Fibroblast of lung (primary cell): Measurements from ENCODE around the gene ESPNL. TPM values are rescaled to one million over a fixed set of nuclear protein-coding genes. Genes with fewer than 3 reads are reported as not detected.

Source experiments
- DNase-seq, 2 donors: peaks; one replicate each; pipeline versions ENCODE4 v3.0.0 to v3.0.0-alpha.2; 2010; ENCODE audit warnings: low read depth in 2 of 2
- H2AFZ ChIP-seq: 2 replicates; pipeline ENCODE4 v1.5.1; 2012; ENCODE audit warnings: low read length, control low read depth, inconsistent platforms
- H3K27ac ChIP-seq: 2 replicates; pipeline ENCODE4 v1.5.1; 2011; ENCODE audit warnings: low read length, control low read depth; ENCODE audit not compliant: insufficient read depth
- H3K27me3 ChIP-seq: 2 replicates; pipeline ENCODE4 v1.5.1; 2011; ENCODE audit warnings: mild to moderate bottlenecking, low read length; ENCODE audit not compliant: control insufficient read depth, insufficient read depth
- H3K36me3 ChIP-seq: 2 replicates; pipeline ENCODE4 v1.5.1; 2011; ENCODE audit warnings: low read length; ENCODE audit not compliant: control insufficient read depth, insufficient read depth
- H3K4me1 ChIP-seq: 2 replicates; pipeline ENCODE4 v1.5.1; 2011; ENCODE audit warnings: low read length; ENCODE audit not compliant: control insufficient read depth, insufficient read depth; ENCODE audit errors: extremely low read depth
- H3K4me2 ChIP-seq: 2 replicates; pipeline ENCODE4 v1.5.1; 2011; ENCODE audit warnings: low read length, control low read depth; ENCODE audit not compliant: insufficient read depth; ENCODE audit errors: extremely low read depth
- H3K4me3 ChIP-seq, 4 experiments: fragments of 200-600 bp in 1 of 4; sonication (generic) in 1 of 4; replicated peaks in 1 of 4; 2 replicates each; pipeline ENCODE4 v1.5.1; 2011 to 2016; ENCODE audit warnings: low read length in 4 of 4, low read depth in 3 of 4, mild to moderate bottlenecking in 3 of 4, control low read depth in 2 of 4, inconsistent platforms in 1 of 4, mixed read lengths in 1 of 4; ENCODE audit not compliant: insufficient read depth in 1 of 4; ENCODE audit errors: control extremely low read depth in 1 of 4
- H3K79me2 ChIP-seq: 2 replicates; pipeline ENCODE4 v1.5.1; 2012; ENCODE audit warnings: mild to moderate bottlenecking, low read length, inconsistent platforms; ENCODE audit not compliant: control insufficient read depth, insufficient read depth
- H3K9ac ChIP-seq: 2 replicates; pipeline ENCODE4 v1.5.1; 2011; ENCODE audit warnings: mild to moderate bottlenecking, low read length, control low read depth; ENCODE audit not compliant: insufficient read depth
- H3K9me3 ChIP-seq: 2 replicates; pipeline ENCODE4 v1.5.1; 2012; ENCODE audit warnings: low read depth, low read length; ENCODE audit not compliant: control insufficient read depth, insufficient read depth
- H4K20me1 ChIP-seq: 2 replicates; pipeline ENCODE4 v1.5.1; 2011; ENCODE audit warnings: low read length; ENCODE audit not compliant: control insufficient read depth, insufficient read depth; ENCODE audit errors: extremely low read depth
- EZH2 ChIP-seq: IDR thresholded peaks from 2 replicates; pipeline ENCODE4 v1.5.1; 2012; ENCODE audit warnings: low read length, control low read depth, mild to moderate bottlenecking; ENCODE audit errors: missing control alignments
- polyA plus RNA-seq, 2 donors: library from polyadenylated mRNA; depleted of rRNA in 1 of 2; stranded (reverse) in 1 of 2; unstranded in 1 of 2; fragments of >200 nt; gene quantifications; 2 replicates each; pipeline ENCODE4 v1.2.1, GENCODE V29; 2011 to 2012; ENCODE audit warnings: missing spikeins in 1 of 2
- total RNA-seq: library from RNA; depleted of rRNA; stranded (reverse); fragments of >200 nt; gene quantifications from 2 replicates; pipeline ENCODE4 v1.2.1, GENCODE V29; 2014
- TF ChIP-seq, protein P1 (sequence below), 2 donors: IDR thresholded peaks in 1 of 2; conservative IDR thresholded peaks in 1 of 2; 1 replicate in 1 of 2; 2 replicates in 1 of 2; pipeline ENCODE4 v1.5.1; 2011 to 2012; ENCODE audit warnings: low read length in 2 of 2, control low read depth in 1 of 2, inconsistent platforms in 1 of 2, low read depth in 1 of 2, mild to moderate bottlenecking in 1 of 2

ESPNL gene
- total and polyA plus RNA-seq, 2 donors (not counting 1 experiment from before 2014, with no cell fraction given): 0.79 to 2.8 TPM

- Histone ChIP-seq H3K9ac (no peak overlapping the region), H4K20me1 (no peaks in the 10 kb centered on the region), H3K9me3 (no peaks in the 10 kb centered on the region), H3K36me3 (no peaks in the 10 kb centered on the region), H3K27ac (no peak overlapping the region), H3K4me2 (no peak overlapping the region), H2AFZ (no peak overlapping the region), H3K4me3 (no peak overlapping the region), H3K79me2 (no peaks in the 10 kb centered on the region), H3K27me3 (peaks cover 9% of the 10 kb centered on the region), H3K4me1 (no peaks in the 10 kb centered on the region)
- peak in 1 of 2 donors; percentile 20 for DNase-seq
- no peak for TF ChIP-seq EZH2
- TF ChIP-seq, protein P1, sequence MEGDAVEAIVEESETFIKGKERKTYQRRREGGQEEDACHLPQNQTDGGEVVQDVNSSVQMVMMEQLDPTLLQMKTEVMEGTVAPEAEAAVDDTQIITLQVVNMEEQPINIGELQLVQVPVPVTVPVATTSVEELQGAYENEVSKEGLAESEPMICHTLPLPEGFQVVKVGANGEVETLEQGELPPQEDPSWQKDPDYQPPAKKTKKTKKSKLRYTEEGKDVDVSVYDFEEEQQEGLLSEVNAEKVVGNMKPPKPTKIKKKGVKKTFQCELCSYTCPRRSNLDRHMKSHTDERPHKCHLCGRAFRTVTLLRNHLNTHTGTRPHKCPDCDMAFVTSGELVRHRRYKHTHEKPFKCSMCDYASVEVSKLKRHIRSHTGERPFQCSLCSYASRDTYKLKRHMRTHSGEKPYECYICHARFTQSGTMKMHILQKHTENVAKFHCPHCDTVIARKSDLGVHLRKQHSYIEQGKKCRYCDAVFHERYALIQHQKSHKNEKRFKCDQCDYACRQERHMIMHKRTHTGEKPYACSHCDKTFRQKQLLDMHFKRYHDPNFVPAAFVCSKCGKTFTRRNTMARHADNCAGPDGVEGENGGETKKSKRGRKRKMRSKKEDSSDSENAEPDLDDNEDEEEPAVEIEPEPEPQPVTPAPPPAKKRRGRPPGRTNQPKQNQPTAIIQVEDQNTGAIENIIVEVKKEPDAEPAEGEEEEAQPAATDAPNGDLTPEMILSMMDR (conservative IDR thresholded peaks at IDR 0.05 in 1 of 2, IDR thresholded peaks at IDR 0.05 in 1 of 2; ENCODE audit: low read depth in 1 of 2, low read length in 2 of 2): no peak
Observed at GRCh38 chr2:238117199-238118154, 17.3 kb downstream of the ESPNL start.

DNA sequence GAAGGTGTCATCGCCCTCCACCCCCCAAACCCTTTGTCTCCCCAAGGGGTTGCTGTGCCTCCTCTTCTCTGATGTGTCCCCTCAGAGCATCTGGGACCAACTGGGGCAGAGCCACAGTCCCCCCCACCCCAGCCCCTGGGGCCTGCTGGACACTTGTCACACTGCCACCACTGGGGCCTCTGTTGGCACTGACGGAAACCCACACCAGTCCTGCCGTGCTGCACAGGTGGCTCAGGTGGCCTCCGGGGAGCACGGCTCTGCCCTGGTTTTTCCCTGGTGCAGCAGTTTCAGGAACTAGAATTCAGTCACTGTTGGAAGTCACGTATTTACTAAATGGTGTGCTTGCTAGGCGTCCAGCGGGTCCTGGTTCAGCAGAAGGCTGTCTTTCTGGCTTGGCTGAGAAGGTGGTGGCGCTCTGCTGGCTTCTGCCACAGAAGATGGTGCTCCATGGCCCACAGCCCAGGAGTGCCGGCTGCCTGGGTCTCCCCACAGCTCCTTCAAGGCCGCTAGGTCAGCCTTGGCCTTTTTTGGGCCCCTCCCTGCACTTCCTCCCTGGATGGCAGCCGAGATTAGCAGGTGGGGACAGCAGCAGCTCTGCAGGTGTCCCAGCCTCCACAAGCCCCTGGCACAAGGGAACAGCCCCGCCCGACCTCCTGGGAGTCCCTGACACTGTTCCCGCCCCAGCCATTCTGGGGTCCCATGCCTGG lies 19.8 kb downstream of the ESPNL start:
- H2AFZ ChIP-seq: no peak overlapping the region
- no peak for DNase-seq
- H4K20me1 ChIP-seq: no peaks in the 10 kb centered on the region
- TF ChIP-seq, protein P1 (conservative IDR thresholded peaks at IDR 0.05 in 1 of 2, IDR thresholded peaks at IDR 0.05 in 1 of 2; ENCODE audit: low read depth in 1 of 2, low read length in 2 of 2): no peak
- TF ChIP-seq EZH2: no peak
- no peak overlapping the region for H3K4me3 ChIP-seq
- no peaks in the 10 kb centered on the region for H3K4me1 ChIP-seq
- no peaks in the 10 kb centered on the region for H3K79me2 ChIP-seq
- H3K36me3 ChIP-seq: no peaks in the 10 kb centered on the region
- no peak overlapping the region for H3K4me2 ChIP-seq
- no peaks in the 10 kb centered on the region for H3K9me3 ChIP-seq
- no peak overlapping the region for H3K27ac ChIP-seq
- no peak overlapping the region for H3K9ac ChIP-seq
- peaks cover 9% of the 10 kb centered on the region for H3K27me3 ChIP-seq
